ENCODE results near the gene ADAM12. TPM values are rescaled to one million over a fixed set of nuclear protein-coding genes. Genes with fewer than 3 reads are reported as not detected.

The ADAM12 gene
- total RNA-seq, 1 experiment from 2014 or later: 0.24 TPM

DNA sequence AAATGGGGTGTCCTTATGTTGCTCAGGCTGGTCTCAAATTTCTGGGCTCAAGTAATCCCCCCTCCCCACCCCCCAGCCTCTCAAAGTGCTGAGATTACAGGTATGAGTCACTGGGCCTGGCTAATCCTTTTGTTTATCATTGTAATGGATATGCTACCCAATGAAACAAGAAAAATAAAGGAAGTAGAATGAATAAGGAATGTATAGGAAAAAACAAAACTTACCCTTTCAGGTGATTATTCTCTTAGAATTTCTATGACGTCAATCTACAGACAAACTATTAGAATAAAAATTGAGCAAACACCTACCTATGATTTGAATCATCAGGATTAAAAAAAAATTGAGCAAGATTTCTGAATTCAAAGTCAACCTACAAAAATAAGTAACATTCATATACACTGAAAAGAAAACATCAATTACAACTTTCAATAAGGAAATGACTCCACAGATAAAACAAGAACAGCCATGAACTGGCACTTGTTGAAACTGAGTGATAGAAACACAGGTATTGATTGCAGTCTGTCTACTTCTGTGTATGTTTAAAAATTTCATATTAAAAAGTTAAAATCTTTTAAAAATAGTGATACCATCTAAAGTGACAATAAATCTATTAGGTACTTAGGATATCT is 12.2 kb downstream of the ADAM12 start:
- DNase-seq: no peak
- Histone ChIP-seq H3K27me3 (ENCODE audit: insufficient read depth, low read length) (no peaks in the 10 kb centered on the region), H3K4me2 (ENCODE audit: insufficient read depth, insufficient read length, low read length) (no peak overlapping the region), H3K4ac (ENCODE audit: low read depth, low read length) (no peak overlapping the region), H2BK5ac (ENCODE audit: insufficient read length, low read length) (no peak overlapping the region), H4K8ac (replicated peaks; ENCODE audit: insufficient read length, low read depth, low read length) (no peak overlapping the region), H2AK5ac (ENCODE audit: insufficient read length, low read length) (no peak overlapping the region), H2BK20ac (ENCODE audit: low read depth, low read length, poor library complexity, severe bottlenecking) (no peak overlapping the region), H3K56ac (ENCODE audit: insufficient read length, low read depth, low read length) (no peak overlapping the region), H4K91ac (ENCODE audit: insufficient read length, low read depth, low read length) (no peak overlapping the region), H3K23me2 (ENCODE audit: insufficient read length, low read depth, low read length, poor library complexity, severe bottlenecking) (no peaks in the 10 kb centered on the region), H3K4me1 (ENCODE audit: insufficient read depth, low read length) (no peaks in the 10 kb centered on the region), H3K27ac (ENCODE audit: insufficient read length, low read depth, low read length) (no peak overlapping the region), H4K20me1 (ENCODE audit: control insufficient read depth, insufficient read depth, insufficient read length) (no peaks in the 10 kb centered on the region), H3K23ac (ENCODE audit: insufficient read length, low read depth, low read length) (no peak overlapping the region), H3K9ac (ENCODE audit: extremely low read depth, insufficient read length, low read length) (no peak overlapping the region), H4K5ac (ENCODE audit: insufficient read length, low read depth, low read length) (no peak overlapping the region), H3T11ph (ENCODE audit: low read length) (no peak overlapping the region), H3K79me1 (ENCODE audit: insufficient read depth, low read depth, low read length, poor library complexity, severe bottlenecking) (no peaks in the 10 kb centered on the region), H2AFZ (ENCODE audit: low read length) (no peak overlapping the region), H2BK12ac (ENCODE audit: insufficient read length, low read depth, low read length) (no peak overlapping the region), H3K14ac (ENCODE audit: insufficient read depth, low read length) (no peak overlapping the region), H3K18ac (ENCODE audit: insufficient read length, low read depth, low read length) (no peak overlapping the region), H3K9me3 (ENCODE audit: control insufficient read depth, low read depth, low read length) (no peaks in the 10 kb centered on the region), H2BK120ac (ENCODE audit: low read depth, low read length, poor library complexity, severe bottlenecking) (no peak overlapping the region), H2BK15ac (ENCODE audit: low read depth, low read length) (no peak overlapping the region), H3K79me2 (ENCODE audit: insufficient read depth, low read length) (no peaks in the 10 kb centered on the region)
- Mint-ChIP-seq H3K9me3 (peaks cover 30 to 46% of the 10 kb centered on the region in 2 experiments), H3K4me1 (peaks cover 2 to 3% of the 10 kb centered on the region in 2 experiments; a peak in 2 of 4 replicates), H3K27ac (no peak overlapping the region), H3K27me3 (ENCODE audit: low read depth) (no peaks in the 10 kb centered on the region; the same call in none of the 2 replicates), H3K36me3 (ENCODE audit: insufficient read depth in 1 of 3, low read depth in 3 of 3) (peaks cover 7 to 36% (median 18%) of the 10 kb centered on the region in 3 experiments), H3K4me3 (no peak overlapping the region)
- no CpG with 5 or more reads among the region's 1 CpG for WGBS (ENCODE audit: extremely low coverage, insufficient read length, low lambda C conversion rate)
- TF ChIP-seq, protein P1, sequence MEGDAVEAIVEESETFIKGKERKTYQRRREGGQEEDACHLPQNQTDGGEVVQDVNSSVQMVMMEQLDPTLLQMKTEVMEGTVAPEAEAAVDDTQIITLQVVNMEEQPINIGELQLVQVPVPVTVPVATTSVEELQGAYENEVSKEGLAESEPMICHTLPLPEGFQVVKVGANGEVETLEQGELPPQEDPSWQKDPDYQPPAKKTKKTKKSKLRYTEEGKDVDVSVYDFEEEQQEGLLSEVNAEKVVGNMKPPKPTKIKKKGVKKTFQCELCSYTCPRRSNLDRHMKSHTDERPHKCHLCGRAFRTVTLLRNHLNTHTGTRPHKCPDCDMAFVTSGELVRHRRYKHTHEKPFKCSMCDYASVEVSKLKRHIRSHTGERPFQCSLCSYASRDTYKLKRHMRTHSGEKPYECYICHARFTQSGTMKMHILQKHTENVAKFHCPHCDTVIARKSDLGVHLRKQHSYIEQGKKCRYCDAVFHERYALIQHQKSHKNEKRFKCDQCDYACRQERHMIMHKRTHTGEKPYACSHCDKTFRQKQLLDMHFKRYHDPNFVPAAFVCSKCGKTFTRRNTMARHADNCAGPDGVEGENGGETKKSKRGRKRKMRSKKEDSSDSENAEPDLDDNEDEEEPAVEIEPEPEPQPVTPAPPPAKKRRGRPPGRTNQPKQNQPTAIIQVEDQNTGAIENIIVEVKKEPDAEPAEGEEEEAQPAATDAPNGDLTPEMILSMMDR (conservative IDR thresholded peaks at IDR 0.05): no peak

Data from H9 (cell line).